ENCODE data around the gene CD58.

- TF ChIP-seq RARB (CRISPR knock-in tag; IDR thresholded peaks at IDR 0.05) (no peak), ZC3H10 (CRISPR knock-in tag; IDR thresholded peaks at IDR 0.05) (no peak), TSHZ2 (CRISPR knock-in tag; IDR thresholded peaks at IDR 0.05) (no peak), PATZ1 (CRISPR knock-in tag; IDR thresholded peaks at IDR 0.05; ENCODE audit: borderline replicate concordance) (no peak), SNAI2 (CRISPR knock-in tag; IDR thresholded peaks at IDR 0.05) (no peak), OSR1 (CRISPR knock-in tag; IDR thresholded peaks at IDR 0.05) (no peak), ARNTL (CRISPR knock-in tag; IDR thresholded peaks at IDR 0.05; ENCODE audit: borderline replicate concordance, low read depth) (no peak), ZFP30 (CRISPR knock-in tag; IDR thresholded peaks at IDR 0.05) (no peak), ZFP3 (CRISPR knock-in tag; IDR thresholded peaks at IDR 0.05) (no peak), TCF4 (CRISPR knock-in tag; IDR thresholded peaks at IDR 0.05; ENCODE audit: borderline replicate concordance) (no peak), ESRRG (CRISPR knock-in tag; IDR thresholded peaks at IDR 0.05) (no peak)
Measured at GRCh38 chr1:116569776-116570357, 959 bp downstream of the CD58 start.
